Ascending aorta (tissue), 2 donors: ENCODE measurements around the gene TYRO3. TPM values are rescaled to one million over a fixed set of nuclear protein-coding genes. Genes with fewer than 3 reads are reported as not detected.

Experiments
- DNase-seq, 2 donors: peaks; one replicate each; pipeline ENCODE4 v3.0.0-alpha.2; 2019; ENCODE audit warnings: low spot score in 2 of 2
- H3K27ac ChIP-seq, 2 donors: fragments of 200-600 bp; sonication (generic); one replicate each; pipeline ENCODE4 v1.5.1; 2016 to 2017; ENCODE audit warnings: mild to moderate bottlenecking in 1 of 2
- H3K27me3 ChIP-seq: fragments of 200-600 bp; sonication (generic); one replicate; pipeline ENCODE4 v1.5.1; 2017
- H3K36me3 ChIP-seq, 2 donors: fragments of 200-600 bp; sonication (generic); one replicate each; pipeline ENCODE4 v1.5.1; 2016
- H3K4me1 ChIP-seq, 2 donors: fragments of 200-600 bp; sonication (generic); one replicate each; pipeline ENCODE4 v1.5.1; 2016 to 2017; ENCODE audit warnings: mild to moderate bottlenecking in 1 of 2
- H3K4me3 ChIP-seq, 2 donors: fragments of 200-600 bp; sonication (generic); one replicate each; pipeline ENCODE4 v1.5.1; 2016 to 2017; ENCODE audit warnings: mild to moderate bottlenecking in 1 of 2
- H3K9me3 ChIP-seq, 2 donors: fragments of 200-600 bp; sonication (generic); one replicate each; pipeline ENCODE4 v1.5.1; 2016
- CTCF ChIP-seq, 3 experiments: fragments of 200-600 bp in 2 of 3; fragments of 450-650 bp in 1 of 3; sonication (generic) in 2 of 3; IDR thresholded peaks; one replicate each; pipeline ENCODE4 v1.5.1; 2016 to 2019; ENCODE audit warnings: antibody characterized with exemption in 3 of 3, mild to moderate bottlenecking in 1 of 3, moderate library complexity in 1 of 3
- intact Hi-C: fragments of 100-400 bp; cut with DNase I; formaldehyde crosslinking; loops from one replicate; pipeline ENCODE4 v1.15.1; 2023
- total RNA-seq: library from RNA; depleted of rRNA; stranded (reverse); fragments of >200 nt; gene quantifications from one replicate; pipeline ENCODE4 v1.1.0, GENCODE V29; 2016

Gene TYRO3
- total RNA-seq, 1 donor from 2014 or later, result 7.0 TPM

DNA sequence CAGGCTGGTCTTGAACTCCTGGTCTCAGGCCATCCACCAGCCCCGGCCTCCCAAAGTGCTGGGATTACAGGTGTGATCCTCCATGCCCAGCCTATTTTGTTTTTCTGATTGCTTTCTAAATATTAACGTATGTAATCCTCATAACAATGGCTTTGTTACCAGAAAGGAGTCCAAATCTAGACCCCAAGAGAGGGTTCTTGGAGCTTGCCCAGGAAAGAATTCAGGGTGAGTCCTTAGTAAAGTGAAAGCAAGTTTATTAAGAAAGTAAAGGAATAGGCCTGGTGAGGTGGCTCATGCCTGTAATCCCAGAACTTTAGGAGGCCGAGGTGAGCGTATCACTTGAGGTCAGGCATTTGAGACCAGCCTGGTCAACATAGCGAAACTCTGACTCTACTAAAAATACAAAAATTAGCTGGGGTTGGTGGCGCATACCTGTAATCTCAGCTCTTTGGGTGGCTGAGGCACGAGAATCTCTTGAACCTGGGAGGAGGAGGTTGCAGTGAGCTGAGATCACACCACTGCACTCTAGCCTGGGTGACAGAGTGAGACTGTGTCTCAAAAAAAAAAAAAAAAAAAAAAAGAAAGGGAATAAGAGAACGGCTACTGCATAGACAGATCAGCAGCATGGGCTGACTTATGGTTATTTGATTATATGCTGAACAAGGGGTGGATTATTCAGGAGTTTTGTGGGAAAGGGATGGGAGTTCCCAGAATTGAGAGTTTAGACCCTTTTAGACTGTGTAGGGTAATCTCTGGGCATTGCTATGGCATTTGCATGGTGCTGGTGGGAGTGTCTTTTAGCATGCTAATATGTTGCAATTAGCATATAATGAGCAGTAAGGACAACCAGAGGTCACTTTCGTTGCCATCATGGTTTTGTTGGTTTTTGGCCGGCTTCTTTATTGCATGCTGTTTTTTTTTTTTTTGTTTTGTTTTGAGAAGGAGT lies 36.1 kb downstream of the TYRO3 start:
- H3K27ac ChIP-seq, result no peak overlapping the region
- no peak for DNase-seq
- no peaks in the 10 kb centered on the region for H3K4me1 ChIP-seq
- H3K36me3 ChIP-seq, result no peaks in the 10 kb centered on the region
- H3K27me3 ChIP-seq, result no peaks in the 10 kb centered on the region
- no peak overlapping the region for H3K4me3 ChIP-seq
- no peak for TF ChIP-seq CTCF (IDR thresholded peaks at IDR 0.05)
- intact Hi-C loops, result no loop called here
- no peaks in the 10 kb centered on the region for H3K9me3 ChIP-seq

GRCh38 chr15:41596972-41597371 lies 38.0 kb downstream of the TYRO3 start:
- no peaks in the 10 kb centered on the region for H3K9me3 ChIP-seq
- intact Hi-C loops, result no loop called here
- H3K4me1 ChIP-seq, result no peaks in the 10 kb centered on the region
- no peak overlapping the region for H3K27ac ChIP-seq
- H3K4me3 ChIP-seq, result no peak overlapping the region
- no peaks in the 10 kb centered on the region for H3K36me3 ChIP-seq
- no peaks in the 10 kb centered on the region for H3K27me3 ChIP-seq
- DNase-seq, result no peak
- TF ChIP-seq CTCF (IDR thresholded peaks at IDR 0.05), result no peak

GRCh38 chr15:41597787-41598186 lies 38.8 kb downstream of the TYRO3 start:
- no peak for TF ChIP-seq CTCF (IDR thresholded peaks at IDR 0.05)

DNA sequence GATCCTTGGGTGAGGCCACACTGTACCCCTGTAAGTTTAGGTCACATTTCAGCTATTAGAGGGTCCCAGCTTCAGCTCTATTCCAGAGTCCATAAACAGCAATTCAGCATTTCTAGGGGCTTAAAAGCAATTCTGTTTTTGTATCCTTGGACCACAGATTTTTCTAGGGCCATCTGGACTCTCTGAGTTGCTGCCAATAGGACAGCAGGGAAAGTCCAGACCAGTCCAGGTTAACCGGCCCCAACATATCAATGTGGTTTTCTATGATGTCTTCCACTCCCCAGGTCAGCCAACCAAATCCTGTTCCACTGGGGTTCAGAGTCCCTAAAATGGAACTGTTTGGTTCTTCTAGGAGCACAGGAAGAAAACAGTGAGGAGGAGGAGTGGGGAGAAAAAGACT lies 40.0 kb downstream of the TYRO3 start:
- no peak overlapping the region for H3K27ac ChIP-seq
- no peaks in the 10 kb centered on the region for H3K27me3 ChIP-seq
- no peaks in the 10 kb centered on the region for H3K9me3 ChIP-seq
- H3K4me1 ChIP-seq, result no peaks in the 10 kb centered on the region
- H3K4me3 ChIP-seq, result no peak overlapping the region
- no peak for TF ChIP-seq CTCF (IDR thresholded peaks at IDR 0.05)
- no peak for DNase-seq
- no peaks in the 10 kb centered on the region for H3K36me3 ChIP-seq
- intact Hi-C loops, result no loop called here

More at GRCh38 chr15:41597787-41598186, 38.8 kb downstream of the TYRO3 start:
- Histone ChIP-seq H3K27me3 (no peaks in the 10 kb centered on the region), H3K9me3 (no peaks in the 10 kb centered on the region), H3K36me3 (no peaks in the 10 kb centered on the region), H3K4me1 (no peaks in the 10 kb centered on the region), H3K4me3 (no peak overlapping the region), H3K27ac (no peak overlapping the region)
- intact Hi-C loops, result no loop called here
- DNase-seq, result no peak

DNA sequence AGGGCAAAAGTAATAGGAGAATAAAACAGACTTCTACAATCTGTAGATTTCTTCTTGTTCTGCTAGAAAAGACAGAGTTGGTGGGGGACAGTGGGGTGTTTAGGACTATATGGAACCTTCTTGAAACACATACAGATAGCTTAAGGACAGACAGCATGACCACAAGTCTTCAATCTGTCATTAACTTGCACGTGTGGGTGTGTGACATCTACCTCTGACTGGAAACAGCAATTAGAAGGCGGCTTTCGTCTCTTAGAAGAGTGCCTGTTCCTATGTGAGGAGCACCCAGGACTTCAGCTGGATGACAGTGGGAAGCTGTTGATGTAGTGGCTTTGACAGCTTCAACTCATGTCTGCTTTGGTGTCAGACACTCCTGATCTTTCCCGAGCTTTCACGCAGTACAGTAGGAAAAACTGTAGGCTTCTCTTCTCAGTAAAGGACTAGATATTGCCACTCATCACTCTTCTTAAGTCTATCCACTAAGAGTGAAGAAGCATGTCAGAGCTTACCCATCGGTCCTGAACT lies 44.5 kb downstream of the TYRO3 start:
- no peaks in the 10 kb centered on the region for H3K27me3 ChIP-seq
- H3K4me3 ChIP-seq, result no peak overlapping the region
- H3K36me3 ChIP-seq, result no peaks in the 10 kb centered on the region
- H3K27ac ChIP-seq, result no peak overlapping the region
- TF ChIP-seq CTCF (IDR thresholded peaks at IDR 0.05), result no peak
- DNase-seq, result no peak
- intact Hi-C loops, result loop anchor here (2.0 kb wide), 1 partner anchor 207 kb away; no protein-coding TSS in a partner anchor
- H3K4me1 ChIP-seq, result peaks cover 0 to 3% of the 10 kb centered on the region in 2 donors
- H3K9me3 ChIP-seq, result no peaks in the 10 kb centered on the region
